HepG2 (cell line): ENCODE measurements around the gene PRKN. TPM values are rescaled to one million over a fixed set of nuclear protein-coding genes. Genes with fewer than 3 reads are reported as not detected.

Experiments
- ATAC-seq: fragments of 200-7000 bp; cut with Tn5 transposase; 3 replicates; pipeline ENCODE4 v1.9.1; 2020; ENCODE audit warnings: mild to moderate bottlenecking, moderate library complexity
- BruUV-seq: library from RNA; stranded (reverse); fragments of 400-500 nt; replicated peaks from 2 replicates; lab custom pipeline; 2021; lab: Mats Ljungman, UMichigan
- CTCF ChIA-PET: fragments of 300-600 bp; formaldehyde crosslinking; extraction: SDS; loops from one replicate; lab custom pipeline; 2021; ENCODE audit warnings: low total read pairs, inconsistent platforms, low intra/inter-chr PET ratio; lab: Yijun Ruan, JAX
- POLR2A ChIA-PET: fragments of 350-600 bp; sonication (Branson Sonifier 250); formaldehyde crosslinking; loops from one replicate; lab custom pipeline; 2020; ENCODE audit warnings: antibody characterized with exemption, inconsistent platforms; lab: Yijun Ruan, JAX
- DNase-seq: peaks from one replicate; pipeline ENCODE4 v3.0.0-alpha.2; 2015; ENCODE audit warnings: low spot score
- FAIRE-seq: peaks from 3 replicates; lab custom pipeline; 2011; peaks lifted over from hg19 to GRCh38; lab: Jason Lieb, UNC
- H2AFZ ChIP-seq: one replicate; pipeline ENCODE4 v1.6.1; 2011; ENCODE audit warnings: low read length, inconsistent platforms
- H3K27ac ChIP-seq: fragments of 300-600 bp; 3 replicates; pipeline ENCODE4 v1.8.0; 2011; ENCODE audit warnings: mixed run types, mild to moderate bottlenecking, mixed read lengths, low read length, inconsistent platforms; ENCODE audit not compliant: insufficient read depth; ENCODE audit errors: extremely low read length
- H3K27me3 ChIP-seq, 2 experiments: fragments of 200-600 bp in 1 of 2; 2 replicates in 1 of 2; 3 replicates in 1 of 2; pipeline versions ENCODE4 v1.6.0 to v1.8.0; 2011; ENCODE audit warnings: low read length in 2 of 2, mild to moderate bottlenecking in 2 of 2, moderate library complexity in 2 of 2, inconsistent platforms in 1 of 2; ENCODE audit not compliant: insufficient read depth in 2 of 2, control insufficient read depth in 1 of 2
- H3K36me3 ChIP-seq, 2 experiments: fragments of 200-600 bp in 1 of 2; replicated peaks in 1 of 2; 2 replicates in 1 of 2; 3 replicates in 1 of 2; pipeline versions ENCODE4 v1.5.1 to v1.8.0; 2011; ENCODE audit warnings: low read length in 2 of 2, inconsistent platforms in 1 of 2; ENCODE audit not compliant: insufficient read depth in 2 of 2, control insufficient read depth in 1 of 2
- H3K4me1 ChIP-seq: 2 replicates; pipeline ENCODE4 v1.5.1; 2012; ENCODE audit warnings: low read length, inconsistent platforms; ENCODE audit not compliant: insufficient read depth
- H3K4me2 ChIP-seq: 2 replicates; pipeline ENCODE4 v1.6.0; 2011; ENCODE audit warnings: low read depth, low read length, inconsistent platforms
- H3K4me3 ChIP-seq, 3 experiments: fragments of 200-600 bp in 1 of 3; sonication (generic), shearing (Covaris generic) in 1 of 3; replicated peaks in 1 of 3; 2 replicates each; pipeline ENCODE4 v1.5.1; 2011 to 2016; ENCODE audit warnings: low read length in 3 of 3, inconsistent platforms in 2 of 3, low read depth in 2 of 3, mild to moderate bottlenecking in 2 of 3, control low read depth in 1 of 3, mixed read lengths in 1 of 3; ENCODE audit not compliant: insufficient read depth in 1 of 3
- H3K79me2 ChIP-seq: one replicate; pipeline ENCODE4 v1.6.1; 2011; ENCODE audit warnings: low read length, inconsistent platforms; ENCODE audit not compliant: insufficient read depth
- H3K9ac ChIP-seq: 2 replicates; pipeline ENCODE4 v1.6.0; 2011; ENCODE audit warnings: mild to moderate bottlenecking, low read depth, low read length, inconsistent platforms; ENCODE audit not compliant: insufficient read depth
- H3K9me3 ChIP-seq: 2 replicates; pipeline ENCODE4 v1.5.1; 2012; ENCODE audit warnings: mild to moderate bottlenecking, low read length
- H4K20me1 ChIP-seq: 2 replicates; pipeline ENCODE4 v1.6.0; 2011; ENCODE audit warnings: inconsistent platforms, mild to moderate bottlenecking, low read length, moderate library complexity; ENCODE audit not compliant: insufficient read depth
- MLX ChIP-seq: IDR thresholded peaks from 2 replicates; pipeline ENCODE4 v1.6.1; 2016
- NFE2L2 ChIP-seq: fragments of 150-350 bp; IDR thresholded peaks from 2 replicates; pipeline ENCODE4 v1.6.1; 2014; ENCODE audit warnings: low read length
- NR2F2 ChIP-seq: IDR thresholded peaks from 2 replicates; pipeline ENCODE4 v1.6.1; 2012; ENCODE audit warnings: low read depth, inconsistent platforms, borderline replicate concordance
- TFDP2 ChIP-seq: sonication (generic); formaldehyde crosslinking; IDR thresholded peaks from 2 replicates; pipeline ENCODE4 v1.4.0; 2020; ENCODE audit warnings: missing genetic modification reagents
- ZNF282 ChIP-seq: fragments of 450-650 bp; IDR thresholded peaks from 2 replicates; pipeline ENCODE4 v1.6.1; 2018; ENCODE audit not compliant: partially characterized antibody
- ZNF770 ChIP-seq: sonication (generic); formaldehyde crosslinking; IDR thresholded peaks from 2 replicates; pipeline ENCODE4 v1.5.0; 2020; ENCODE audit warnings: mild to moderate bottlenecking, missing genetic modification reagents
- ZSCAN31 ChIP-seq: sonication (generic); formaldehyde crosslinking; IDR thresholded peaks from 2 replicates; pipeline ENCODE4 v1.5.0; 2020; ENCODE audit warnings: low read depth, mild to moderate bottlenecking, missing genetic modification reagents
- WGBS: methylation state at CpG from one replicate; pipeline ENCODE4 v1.1.6; 2017; ENCODE audit warnings: low lambda C conversion rate; 5-methylcytosine and 5-hydroxymethylcytosine counted together
- in situ Hi-C: cut with HindIII; loops from 2 replicates; pipeline ENCODE4 v1.10.0; 2017; ENCODE audit warnings: low pct_unique_long_range_greater_than_20kb; ENCODE audit not compliant: extremely low pct_ligation_motif_present
- intact Hi-C: fragments of 100-400 bp; cut with micrococcal nuclease; formaldehyde crosslinking; loops from one replicate; pipeline ENCODE4 v1.10.0; 2022; ENCODE audit not compliant: unreplicated experiment
- polyA plus RNA-seq, 8 experiments: library from polyadenylated mRNA; depleted of rRNA in 3 of 8; stranded (reverse) in 7 of 8; unstranded in 1 of 8; fragments of >200 nt; fragmentation: Illumina TruSeq in 4 of 8; extraction: Trizol in 4 of 8; gene quantifications; 2 replicates each; pipeline versions ENCODE4 v1.2.1 to v1.2.3, GENCODE V29; 2011 to 2016; ENCODE audit warnings: low read depth in 4 of 8, missing spikeins in 1 of 8, mixed read lengths in 1 of 8; ENCODE audit not compliant: insufficient read depth in 1 of 8
- total RNA-seq, 5 experiments: library from RNA; depleted of rRNA; stranded (reverse); fragments of >200 nt; fragmentation: Illumina TruSeq; extraction: Trizol; gene quantifications; 2 replicates each; pipeline ENCODE4 v1.2.3, GENCODE V29; 2016; ENCODE audit warnings: low read depth in 1 of 5

PRKN gene
- total and polyA plus RNA-seq, 2 of the 13 experiments (the other 11 are each of a cell fraction or from before 2014, with no cell fraction given) = 0.31 to 0.44 TPM

- TF ChIP-seq ZNF770 (CRISPR knock-in tag) = no peak
- TF ChIP-seq ZNF282 = no peak
- TF ChIP-seq TFDP2 = no peak
- TF ChIP-seq ZSCAN31 (CRISPR knock-in tag) = no peak
- no peak for TF ChIP-seq NR2F2
Observed at GRCh38 chr6:162626869-162627268, 100.7 kb downstream of the PRKN start (continued).

- ATAC-seq = no peak
- WGBS = 29% methylated on average over 5 of the region's 5 CpGs
- Histone ChIP-seq H3K4me3 (no peak overlapping the region), H3K9ac (no peak overlapping the region), H3K27ac (no peak overlapping the region), H3K4me2 (no peak overlapping the region), H3K79me2 (no peaks in the 10 kb centered on the region), H3K36me3 (no peaks in the 10 kb centered on the region), H4K20me1 (no peaks in the 10 kb centered on the region), H3K9me3 (no peaks in the 10 kb centered on the region; the same call in 1 of the 2 replicates), H3K27me3 (no peaks in the 10 kb centered on the region), H2AFZ (no peak overlapping the region), H3K4me1 (no peaks in the 10 kb centered on the region)
- in situ Hi-C loops (no loop called here), intact Hi-C loops (no loop called here)
- BruUV-seq = no TSS peak
- TF ChIP-seq MLX (CRISPR knock-in tag) = no peak
- 0 out of 2 replicates have a peak, but pooled peaks have one; percentile 12 for TF ChIP-seq NFE2L2
- POLR2A ChIA-PET = no interaction called here
- no peak for DNase-seq
- CTCF ChIA-PET = no interaction called here
- FAIRE-seq = no peak
Observed at GRCh38 chr6:162625846-162626540, 101.6 kb downstream of the PRKN start.
